Spleen (tissue), 11 donors: ENCODE results near the gene FPR1. TPM values are rescaled to one million over a fixed set of nuclear protein-coding genes. Genes with fewer than 3 reads are reported as not detected.

ENCODE experiments used
- DNase-seq: peaks from one replicate; pipeline ENCODE4 v3.0.0-alpha.2; 2020
- H3K27ac ChIP-seq, 8 donors: fragments of 200-600 bp; sonication (generic) in 7 of 8; 1 replicate in 4 of 8; 2 replicates in 4 of 8; pipeline versions ENCODE4 v1.5.0 to v1.8.0; 2016 to 2021; ENCODE audit warnings: inconsistent platforms in 4 of 8, mild to moderate bottlenecking in 4 of 8, moderate library complexity in 1 of 8
- H3K27me3 ChIP-seq, 7 donors: fragments of 200-600 bp; sonication (generic) in 6 of 7; replicated peaks in 1 of 7; 1 replicate in 4 of 7; 2 replicates in 3 of 7; pipeline versions ENCODE4 v1.5.0 to v1.8.0; 2016 to 2021; ENCODE audit warnings: inconsistent platforms in 3 of 7, mild to moderate bottlenecking in 1 of 7
- H3K36me3 ChIP-seq, 6 donors: fragments of 200-600 bp; sonication (generic) in 5 of 6; 1 replicate in 4 of 6; 2 replicates in 2 of 6; pipeline versions ENCODE4 v1.5.0 to v1.8.0; 2016 to 2021; ENCODE audit warnings: inconsistent platforms in 2 of 6
- H3K4me1 ChIP-seq, 6 donors: fragments of 200-600 bp; sonication (generic) in 5 of 6; 1 replicate in 3 of 6; 2 replicates in 3 of 6; pipeline versions ENCODE4 v1.5.0 to v1.8.0; 2016 to 2021; ENCODE audit warnings: inconsistent platforms in 3 of 6
- H3K4me3 ChIP-seq, 8 donors: fragments of 200-600 bp; sonication (generic) in 7 of 8; 1 replicate in 4 of 8; 2 replicates in 4 of 8; pipeline versions ENCODE4 v1.5.0 to v1.8.0; 2016 to 2021; ENCODE audit warnings: inconsistent platforms in 4 of 8, mild to moderate bottlenecking in 4 of 8, moderate library complexity in 2 of 8
- H3K9me3 ChIP-seq, 8 donors: fragments of 200-600 bp; sonication (generic) in 7 of 8; 1 replicate in 4 of 8; 2 replicates in 4 of 8; pipeline versions ENCODE4 v1.5.0 to v1.8.0; 2016 to 2021; ENCODE audit warnings: inconsistent platforms in 4 of 8
- CTCF ChIP-seq, 11 experiments: fragments of 200-600 bp in 7 of 11; fragments of 450-650 bp in 4 of 11; sonication (generic) in 4 of 11; IDR thresholded peaks in 8 of 11; conservative IDR thresholded peaks in 3 of 11; 1 replicate in 7 of 11; 2 replicates in 4 of 11; pipeline versions ENCODE4 v1.4.0 to v1.8.0; 2016 to 2021; ENCODE audit warnings: antibody characterized with exemption in 11 of 11, inconsistent platforms in 4 of 11, mild to moderate bottlenecking in 1 of 11
- POLR2A ChIP-seq, 3 donors: fragments of 450-650 bp; IDR thresholded peaks; one replicate each; pipeline ENCODE4 v1.5.1; 2017; ENCODE audit warnings: antibody characterized with exemption in 3 of 3, mild to moderate bottlenecking in 1 of 3
- POLR2AphosphoS5 ChIP-seq, 3 donors: sonication (generic); formaldehyde crosslinking; IDR thresholded peaks; one replicate each; pipeline ENCODE4 v1.5.1; 2017; ENCODE audit warnings: antibody characterized with exemption in 3 of 3
- WGBS, 5 donors: extraction: QIAGEN DNeasy Blood & Tissue Kit in 3 of 5; methylation state at CpG; one replicate each; pipeline versions ENCODE4 v1.1.5 to v1.1.7; 2013 to 2018; 5-methylcytosine and 5-hydroxymethylcytosine counted together
- intact Hi-C: fragments of 100-400 bp; cut with DNase I; formaldehyde crosslinking; loops from one replicate; pipeline ENCODE4 v1.15.0; 2023; ENCODE audit warnings: low total_unique reads
- polyA plus RNA-seq, 3 donors: library from polyadenylated mRNA; stranded (reverse); fragments of 200-250 nt; gene quantifications; one replicate each; pipeline ENCODE4 v1.2.1, GENCODE V29; 2013
- total RNA-seq, 7 donors: library from RNA; depleted of rRNA in 3 of 7; stranded (reverse); fragments of >200 nt in 3 of 7; fragmentation: NEBNext Ultra II Directional in 4 of 7; extraction: Animal tissue kit (Norgen Biotek cat#: 25700) in 4 of 7; gene quantifications; one replicate each; pipeline versions ENCODE4 v1.1.0 to v1.2.1, GENCODE V29; 2016 to 2021
- donor health status: healthy with polysubstance abuse.
- donor health status: DM: no; HTN: no; CAD: no; lungs with moderate emphysema.
- donor health status: DM: no; HTN: no; CAD: no.
- donor health status: Bipolar disorder and iron deficiency.
- donor health status: healthy.
- donor health status: DM: no; HTN: no; CAD: no.
- donor health status: DM: yes; HTN: yes; CAD: no.

FPR1 gene
- total and polyA plus RNA-seq, 10 donors, result 7.2 to 344 (median 124) TPM

- peak overlapping the region in 7 of 8 donors; percentile 29 to 85 (median 78) for H3K27ac ChIP-seq
- TF ChIP-seq POLR2AphosphoS5 (IDR thresholded peaks at IDR 0.05), result peak in 2 of 3 donors; percentile 71 to 83
- TF ChIP-seq CTCF (IDR thresholded peaks at IDR 0.05 in 8 of 11, conservative IDR thresholded peaks at IDR 0.05 in 3 of 11), result no peak
- H3K27me3 ChIP-seq, result peaks cover 0 to 6% (median 0%) of the 10 kb centered on the region in 7 donors
- no peak overlapping the region for H3K4me3 ChIP-seq
- WGBS, 5 donors, result 48 to 74% (median 69%) methylated on average over 19 to 20 of the region's 20 CpGs
- DNase-seq, result peak; percentile 75
- no peaks in the 10 kb centered on the region for H3K36me3 ChIP-seq
- H3K4me1 ChIP-seq, result peaks cover 3 to 70% (median 20%) of the 10 kb centered on the region in 6 donors
- intact Hi-C loops, result no loop called here
- peaks cover 0 to 31% (median 0%) of the 10 kb centered on the region in 8 donors for H3K9me3 ChIP-seq
Measured at GRCh38 chr19:51799034-51799773, 47.5 kb upstream of the FPR1 start.

DNA sequence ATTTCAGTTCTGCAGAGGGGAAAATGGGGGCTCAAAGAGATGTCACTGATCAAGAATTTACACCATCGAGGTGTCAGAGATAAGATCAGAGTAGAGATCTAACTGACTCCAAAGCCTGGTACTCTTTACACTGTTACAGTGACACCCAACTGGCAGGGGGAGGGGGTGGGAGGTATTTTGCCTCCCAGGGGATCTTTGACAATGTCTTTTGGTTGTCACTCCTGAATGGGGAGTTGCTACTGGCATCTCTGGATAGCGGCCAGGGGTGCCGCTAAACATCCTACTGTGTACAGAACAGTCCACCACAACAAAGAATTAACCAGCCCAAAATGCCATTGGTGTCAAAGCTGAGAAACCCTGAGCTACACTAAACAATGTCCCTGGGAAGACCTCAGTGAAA is 46.4 kb upstream of the FPR1 start:
- peak overlapping the region in 5 of 8 donors; percentile 73 to 85 (median 80) for H3K27ac ChIP-seq
- peaks cover 0 to 33% (median 2%) of the 10 kb centered on the region in 8 donors for H3K9me3 ChIP-seq
- DNase-seq, result no peak
- 63 to 76% (median 73%) methylated on average over 3 of the region's 3 CpGs for WGBS, 5 donors
- no peaks in the 10 kb centered on the region for H3K36me3 ChIP-seq
- H3K4me3 ChIP-seq, result peak overlapping the region in 1 of 8 donors; percentile 7
- TF ChIP-seq CTCF (IDR thresholded peaks at IDR 0.05 in 8 of 11, conservative IDR thresholded peaks at IDR 0.05 in 3 of 11) (no peak), POLR2AphosphoS5 (IDR thresholded peaks at IDR 0.05) (no peak), POLR2A (IDR thresholded peaks at IDR 0.05) (no peak)
- H3K4me1 ChIP-seq, result peaks cover 3 to 64% (median 20%) of the 10 kb centered on the region in 6 donors
- intact Hi-C loops, result no loop called here
- peaks cover 0 to 6% (median 0%) of the 10 kb centered on the region in 7 donors for H3K27me3 ChIP-seq

GRCh38 chr19:51797480-51797879 is 45.8 kb upstream of the FPR1 start:
- peak overlapping the region in 1 of 8 donors; percentile 52 for H3K4me3 ChIP-seq
- intact Hi-C loops, result no loop called here
- peaks cover 3 to 62% (median 20%) of the 10 kb centered on the region in 6 donors for H3K4me1 ChIP-seq
- TF ChIP-seq POLR2AphosphoS5 (IDR thresholded peaks at IDR 0.05), result no peak
- TF ChIP-seq CTCF (IDR thresholded peaks at IDR 0.05 in 8 of 11, conservative IDR thresholded peaks at IDR 0.05 in 3 of 11), result no peak
- TF ChIP-seq POLR2A (IDR thresholded peaks at IDR 0.05), result no peak
- H3K9me3 ChIP-seq, result peaks cover 0 to 37% (median 5%) of the 10 kb centered on the region in 8 donors
- H3K36me3 ChIP-seq, result no peaks in the 10 kb centered on the region
- peak overlapping the region in 4 of 8 donors; percentile 11 to 85 (median 16) for H3K27ac ChIP-seq
- 57 to 85% (median 77%) methylated on average over 5 of the region's 5 CpGs for WGBS, 5 donors
- H3K27me3 ChIP-seq, result peaks cover 0 to 6% (median 0%) of the 10 kb centered on the region in 7 donors
- DNase-seq, result no peak

GRCh38 chr19:51796195-51796679 is 44.6 kb upstream of the FPR1 start:
- H3K27me3 ChIP-seq, result peaks cover 0 to 6% (median 0%) of the 10 kb centered on the region in 7 donors
- H3K4me3 ChIP-seq, result peak overlapping the region in 2 of 8 donors; percentile 6 to 52
- DNase-seq, result no peak
- WGBS, 5 donors, result 75 to 84% (median 77%) methylated on average over 8 of the region's 8 CpGs
- intact Hi-C loops, result no loop called here
- H3K27ac ChIP-seq, result peak overlapping the region in 5 of 8 donors; percentile 16 to 85 (median 35)
- H3K4me1 ChIP-seq, result peaks cover 3 to 57% (median 20%) of the 10 kb centered on the region in 6 donors
- H3K9me3 ChIP-seq, result peaks cover 0 to 33% (median 5%) of the 10 kb centered on the region in 8 donors
- H3K36me3 ChIP-seq, result no peaks in the 10 kb centered on the region
- no peak for TF ChIP-seq POLR2AphosphoS5 (IDR thresholded peaks at IDR 0.05)
